Measurements from ENCODE around the gene CD28.

DNA sequence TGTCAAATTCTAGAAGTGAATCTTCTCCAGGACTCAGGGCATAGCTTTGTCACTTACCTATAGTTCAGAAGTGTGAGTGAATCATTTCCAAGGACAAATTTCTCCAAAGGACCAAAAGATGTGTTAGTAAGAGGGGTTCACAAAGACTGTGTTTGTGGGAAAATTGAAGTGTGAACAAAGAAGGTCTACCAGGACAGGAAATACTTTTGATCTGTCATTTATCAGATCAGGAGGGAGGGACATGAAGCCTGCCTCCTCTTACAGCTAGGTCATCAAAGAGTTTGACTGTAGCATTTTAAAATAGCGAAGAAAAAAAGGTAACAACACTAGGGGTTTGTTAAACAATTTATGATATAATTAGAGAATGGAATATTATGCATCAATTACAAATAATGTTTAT, 2.0 kb upstream of the CD28 start:
- TF ChIP-seq CTCF (IDR thresholded peaks at IDR 0.05) (no peak), EP300 (IDR thresholded peaks at IDR 0.05) (no peak)

Data from suprapubic skin (tissue), 3 donors.